Neural progenitor cell (in vitro differentiated cells): ENCODE results near the gene TMEM266.

ENCODE experiments used
- EZH2phosphoT487 ChIP-seq: fragments of 200-600 bp; sonication (generic); IDR thresholded peaks from 2 replicates; pipeline ENCODE4 v1.6.1; 2017; ENCODE audit warnings: antibody characterized with exemption
- TF ChIP-seq, protein P1 (sequence below): fragments of 200-600 bp; sonication (generic); IDR thresholded peaks from 2 replicates; pipeline ENCODE4 v1.5.1; 2017; ENCODE audit warnings: antibody characterized with exemption, mild to moderate bottlenecking

DNA sequence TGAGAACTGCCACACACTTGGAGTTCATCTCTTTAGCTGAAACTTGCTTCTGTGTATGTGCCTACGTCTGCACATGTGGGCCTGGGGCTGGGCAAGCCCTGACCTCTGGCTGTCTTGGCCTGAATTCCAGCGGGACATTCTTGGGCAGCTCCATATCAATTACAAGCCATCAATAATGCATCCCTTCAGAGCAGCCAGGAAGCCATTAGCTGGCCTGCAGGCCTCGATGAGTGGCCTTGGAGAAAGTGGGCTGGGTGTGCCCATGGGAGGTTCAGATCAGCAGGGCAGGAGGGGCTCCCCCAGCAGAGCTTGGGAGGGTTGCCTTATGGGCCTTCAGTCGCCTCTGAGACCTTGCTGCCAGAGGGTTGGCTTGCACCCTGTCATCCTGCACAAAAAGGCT, 127.4 kb downstream of the TMEM266 start:
- TF ChIP-seq, protein P1, sequence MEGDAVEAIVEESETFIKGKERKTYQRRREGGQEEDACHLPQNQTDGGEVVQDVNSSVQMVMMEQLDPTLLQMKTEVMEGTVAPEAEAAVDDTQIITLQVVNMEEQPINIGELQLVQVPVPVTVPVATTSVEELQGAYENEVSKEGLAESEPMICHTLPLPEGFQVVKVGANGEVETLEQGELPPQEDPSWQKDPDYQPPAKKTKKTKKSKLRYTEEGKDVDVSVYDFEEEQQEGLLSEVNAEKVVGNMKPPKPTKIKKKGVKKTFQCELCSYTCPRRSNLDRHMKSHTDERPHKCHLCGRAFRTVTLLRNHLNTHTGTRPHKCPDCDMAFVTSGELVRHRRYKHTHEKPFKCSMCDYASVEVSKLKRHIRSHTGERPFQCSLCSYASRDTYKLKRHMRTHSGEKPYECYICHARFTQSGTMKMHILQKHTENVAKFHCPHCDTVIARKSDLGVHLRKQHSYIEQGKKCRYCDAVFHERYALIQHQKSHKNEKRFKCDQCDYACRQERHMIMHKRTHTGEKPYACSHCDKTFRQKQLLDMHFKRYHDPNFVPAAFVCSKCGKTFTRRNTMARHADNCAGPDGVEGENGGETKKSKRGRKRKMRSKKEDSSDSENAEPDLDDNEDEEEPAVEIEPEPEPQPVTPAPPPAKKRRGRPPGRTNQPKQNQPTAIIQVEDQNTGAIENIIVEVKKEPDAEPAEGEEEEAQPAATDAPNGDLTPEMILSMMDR, result no peak
- no peak for TF ChIP-seq EZH2phosphoT487
